ENCODE measurements around the gene SPEF1. TPM values are rescaled to one million over a fixed set of nuclear protein-coding genes. Genes with fewer than 3 reads are reported as not detected.
A peak's percentile ranks its signal among the peaks of the same experiment; 100 is the strongest.

SPEF1 gene
- total RNA-seq, 1 experiment from 2014 or later, result 0.20 TPM

- peak; percentile 98 for DNase-seq (ENCODE audit: extremely low read depth, low read depth)
These were observed 13.6 kb downstream of the SPEF1 start, which contains the start of gene ADISSP for GRCh38 chr20:3767427-3768341. ADISSP (minus strand) TSS chr20:3767753; CDS start chr20:3760100, 7,653 bp downstream.

- DNase-seq (ENCODE audit: extremely low read depth, low read depth), result no peak
These were observed 14.2 kb downstream of the SPEF1 start for GRCh38 chr20:3767110-3767426.

- DNase-seq (ENCODE audit: extremely low read depth, low read depth), result no peak
These were observed 14.7 kb downstream of the SPEF1 start for GRCh38 chr20:3766422-3767109.

GRCh38 chr20:3765171-3765882 lies 15.9 kb downstream of the SPEF1 start:
- no peak for DNase-seq (ENCODE audit: extremely low read depth, low read depth)

- no peak for DNase-seq (ENCODE audit: extremely low read depth, low read depth)
These were observed 16.6 kb downstream of the SPEF1 start for GRCh38 chr20:3764659-3765058.

- no peak for DNase-seq (ENCODE audit: extremely low read depth, low read depth)
These were observed 17.3 kb downstream of the SPEF1 start for GRCh38 chr20:3763671-3764601.

- no peak for DNase-seq (ENCODE audit: extremely low read depth, low read depth)
These were observed 20.4 kb downstream of the SPEF1 start for GRCh38 chr20:3760655-3761348.

- DNase-seq (ENCODE audit: extremely low read depth, low read depth), result no peak
These were observed 21.4 kb downstream of the SPEF1 start for GRCh38 chr20:3759884-3760283.

- DNase-seq (ENCODE audit: extremely low read depth, low read depth), result no peak
These were observed 21.9 kb downstream of the SPEF1 start for GRCh38 chr20:3759316-3759823.

- no peak for DNase-seq (ENCODE audit: extremely low read depth, low read depth)
These were observed 22.7 kb downstream of the SPEF1 start for GRCh38 chr20:3758566-3758965.

- no peak for DNase-seq (ENCODE audit: extremely low read depth, low read depth)
These were observed 24.0 kb downstream of the SPEF1 start for GRCh38 chr20:3757268-3757667.

GRCh38 chr20:3755814-3756480 lies 25.3 kb downstream of the SPEF1 start:
- DNase-seq (ENCODE audit: extremely low read depth, low read depth), result no peak

GRCh38 chr20:3755269-3755668 lies 26.0 kb downstream of the SPEF1 start:
- no peak for DNase-seq (ENCODE audit: extremely low read depth, low read depth)

GRCh38 chr20:3754276-3754630 lies 27.0 kb downstream of the SPEF1 start:
- no peak for DNase-seq (ENCODE audit: extremely low read depth, low read depth)

GRCh38 chr20:3753501-3754275 lies 27.6 kb downstream of the SPEF1 start:
- DNase-seq (ENCODE audit: extremely low read depth, low read depth), result no peak

GRCh38 chr20:3753098-3753497 lies 28.1 kb downstream of the SPEF1 start:
- peak; percentile 54 for DNase-seq (ENCODE audit: extremely low read depth, low read depth)

- no peak for DNase-seq (ENCODE audit: extremely low read depth, low read depth)
These were observed 28.9 kb downstream of the SPEF1 start for GRCh38 chr20:3752386-3752759.

- peak; percentile 12 for DNase-seq (ENCODE audit: extremely low read depth, low read depth)
These were observed 29.4 kb downstream of the SPEF1 start for GRCh38 chr20:3751675-3752385.

Measured in NCI-H460 (cell line).